ENCODE data around the gene USF1. TPM values are rescaled to one million over a fixed set of nuclear protein-coding genes. Genes with fewer than 3 reads are reported as not detected.
A peak's percentile ranks its signal among the peaks of the same experiment; 100 is the strongest.

The USF1 gene
- total and polyA plus RNA-seq, 10 donors, result 113 to 339 (median 127) TPM

DNA sequence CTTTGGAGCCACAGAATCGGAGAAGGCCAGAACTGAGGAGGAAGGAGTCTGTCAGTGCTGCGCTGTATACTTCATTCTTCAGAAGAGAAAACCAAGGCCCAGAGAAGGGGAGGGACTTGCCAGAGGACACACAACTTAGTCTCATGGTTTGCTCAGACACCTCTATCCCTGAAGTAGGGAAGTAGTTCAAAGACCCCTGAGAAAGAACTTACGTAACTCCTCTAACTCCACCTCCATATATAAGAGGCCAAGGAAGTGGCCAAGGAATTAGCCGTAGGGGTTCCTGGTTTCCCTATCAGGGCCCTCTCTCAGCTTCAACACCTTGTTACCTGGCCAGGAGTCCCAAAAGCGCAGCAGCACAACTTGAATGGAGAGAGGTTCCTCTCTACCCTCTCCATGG is 44.2 kb upstream of the USF1 start:
- Histone ChIP-seq H3K9me3 (no peaks in the 10 kb centered on the region), H3K27me3 (replicated peaks in 1 of 7) (no peaks in the 10 kb centered on the region), H3K27ac (no peak overlapping the region), H3K4me3 (no peak overlapping the region), H3K4me1 (peaks cover 0 to 6% (median 0%) of the 10 kb centered on the region in 6 donors), H3K36me3 (no peaks in the 10 kb centered on the region)
- DNase-seq, result no peak
- intact Hi-C loops (cut with DNase I; ENCODE audit: low total_unique reads), result loop anchor here (10.0 kb wide), 1 partner anchor 45 kb away; the partner anchor contains the start of gene USF1
- TF ChIP-seq POLR2AphosphoS5 (IDR thresholded peaks at IDR 0.05), result no peak
- TF ChIP-seq POLR2A (IDR thresholded peaks at IDR 0.05), result no peak
- TF ChIP-seq, protein P1, sequence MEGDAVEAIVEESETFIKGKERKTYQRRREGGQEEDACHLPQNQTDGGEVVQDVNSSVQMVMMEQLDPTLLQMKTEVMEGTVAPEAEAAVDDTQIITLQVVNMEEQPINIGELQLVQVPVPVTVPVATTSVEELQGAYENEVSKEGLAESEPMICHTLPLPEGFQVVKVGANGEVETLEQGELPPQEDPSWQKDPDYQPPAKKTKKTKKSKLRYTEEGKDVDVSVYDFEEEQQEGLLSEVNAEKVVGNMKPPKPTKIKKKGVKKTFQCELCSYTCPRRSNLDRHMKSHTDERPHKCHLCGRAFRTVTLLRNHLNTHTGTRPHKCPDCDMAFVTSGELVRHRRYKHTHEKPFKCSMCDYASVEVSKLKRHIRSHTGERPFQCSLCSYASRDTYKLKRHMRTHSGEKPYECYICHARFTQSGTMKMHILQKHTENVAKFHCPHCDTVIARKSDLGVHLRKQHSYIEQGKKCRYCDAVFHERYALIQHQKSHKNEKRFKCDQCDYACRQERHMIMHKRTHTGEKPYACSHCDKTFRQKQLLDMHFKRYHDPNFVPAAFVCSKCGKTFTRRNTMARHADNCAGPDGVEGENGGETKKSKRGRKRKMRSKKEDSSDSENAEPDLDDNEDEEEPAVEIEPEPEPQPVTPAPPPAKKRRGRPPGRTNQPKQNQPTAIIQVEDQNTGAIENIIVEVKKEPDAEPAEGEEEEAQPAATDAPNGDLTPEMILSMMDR (IDR thresholded peaks at IDR 0.05 in 8 of 11, conservative IDR thresholded peaks at IDR 0.05 in 3 of 11), result no peak
- WGBS, 5 donors, result 79 to 93% (median 90%) methylated on average over 5 of the region's 5 CpGs

DNA sequence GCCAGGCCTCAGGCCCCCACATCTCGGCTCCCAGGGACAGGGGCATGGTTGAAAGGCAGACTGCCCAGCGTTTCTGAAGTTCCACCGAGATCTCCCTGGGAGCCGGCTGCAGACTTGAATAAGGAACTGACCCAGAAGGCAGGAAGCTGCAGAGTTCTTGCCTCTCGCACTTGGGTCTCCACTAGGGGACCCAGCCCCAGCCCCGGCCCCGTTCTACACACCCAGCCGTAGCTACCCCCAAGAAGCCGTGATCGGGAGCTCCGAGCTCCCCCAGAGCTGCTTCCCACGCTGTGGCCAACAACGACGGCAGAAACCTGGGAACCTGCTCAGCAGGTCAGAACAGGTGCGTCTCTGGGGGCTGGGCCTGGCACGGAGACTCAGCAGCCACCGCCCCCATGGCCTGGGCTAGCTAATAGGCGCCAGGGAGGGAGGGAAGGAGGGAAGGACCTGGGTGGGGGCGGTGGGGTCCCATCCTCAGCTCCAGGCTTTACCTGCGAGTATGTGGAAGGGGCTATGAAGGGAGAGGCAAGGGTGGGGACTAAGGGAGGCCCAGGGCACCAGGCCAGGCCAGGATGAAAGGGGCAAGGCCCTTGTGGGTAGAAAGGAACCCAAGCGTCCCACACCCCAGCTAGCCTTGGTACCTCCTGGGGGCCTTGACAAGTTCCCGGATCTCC is 43.6 kb upstream of the USF1 start, which contains the start of gene NECTIN4:
NECTIN4 (minus strand) TSS at position 308 of the 674 bp plus-strand sequence; CDS start at position 46, 262 bp downstream.
- 75 to 86% (median 77%) methylated on average over 10 to 22 of the region's 22 CpGs for WGBS, 5 donors
- peak; percentile 54 for DNase-seq
- Histone ChIP-seq H3K9me3 (no peaks in the 10 kb centered on the region), H3K4me3 (no peak within 1 kb of the TSS), H3K36me3 (no peaks in the 10 kb centered on the region), H3K27ac (no peak within 1 kb of the TSS), H3K27me3 (replicated peaks in 1 of 7) (no peaks in the 10 kb centered on the region), H3K4me1 (peaks cover 0 to 6% (median 0%) of the 10 kb centered on the region in 6 donors)
- TF ChIP-seq POLR2AphosphoS5 (IDR thresholded peaks at IDR 0.05) (no peak), POLR2A (IDR thresholded peaks at IDR 0.05) (no peak)
- TF ChIP-seq, protein P1 (IDR thresholded peaks at IDR 0.05 in 8 of 11, conservative IDR thresholded peaks at IDR 0.05 in 3 of 11), result no peak
- intact Hi-C loops (cut with DNase I; ENCODE audit: low total_unique reads), result no loop called here

DNA sequence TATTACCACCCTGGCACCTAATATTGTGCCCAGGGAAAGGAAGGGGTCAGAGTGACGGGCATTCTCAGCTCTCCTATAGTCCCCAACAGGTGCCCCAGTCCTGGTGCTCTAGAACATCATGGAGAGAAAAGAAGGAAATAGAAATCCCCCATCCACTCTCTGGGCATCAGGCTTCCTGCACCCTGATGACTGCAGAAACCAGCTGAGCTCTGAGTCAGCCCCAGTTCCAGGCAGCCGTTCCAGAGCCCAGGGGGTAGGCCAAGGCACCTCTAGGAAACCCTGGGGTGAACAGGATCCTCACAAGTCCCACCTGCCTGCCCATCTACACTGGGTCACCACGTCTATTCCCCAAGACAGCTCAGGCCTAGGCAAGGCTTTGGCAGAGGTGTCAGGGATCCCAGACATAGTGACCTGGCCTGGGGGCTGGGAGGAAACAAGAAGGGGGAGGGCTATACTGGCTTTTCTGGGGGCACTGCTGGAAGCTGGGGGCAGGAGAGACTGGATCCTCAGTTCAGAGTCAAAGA is 42.9 kb upstream of the USF1 start:
- no peaks in the 10 kb centered on the region for H3K27me3 ChIP-seq (replicated peaks in 1 of 7)
- H3K4me3 ChIP-seq, result no peak overlapping the region
- WGBS, 5 donors, result 79 to 97% (median 84%) methylated on average over 3 of the region's 3 CpGs
- DNase-seq, result no peak
- no peak overlapping the region for H3K27ac ChIP-seq
- H3K9me3 ChIP-seq, result no peaks in the 10 kb centered on the region
- H3K36me3 ChIP-seq, result no peaks in the 10 kb centered on the region
- no peak for TF ChIP-seq POLR2A (IDR thresholded peaks at IDR 0.05)
- TF ChIP-seq POLR2AphosphoS5 (IDR thresholded peaks at IDR 0.05), result no peak
- TF ChIP-seq, protein P1 (IDR thresholded peaks at IDR 0.05 in 8 of 11, conservative IDR thresholded peaks at IDR 0.05 in 3 of 11), result no peak
- peaks cover 0 to 10% (median 0%) of the 10 kb centered on the region in 6 donors for H3K4me1 ChIP-seq
- intact Hi-C loops (cut with DNase I; ENCODE audit: low total_unique reads), result no loop called here

DNA sequence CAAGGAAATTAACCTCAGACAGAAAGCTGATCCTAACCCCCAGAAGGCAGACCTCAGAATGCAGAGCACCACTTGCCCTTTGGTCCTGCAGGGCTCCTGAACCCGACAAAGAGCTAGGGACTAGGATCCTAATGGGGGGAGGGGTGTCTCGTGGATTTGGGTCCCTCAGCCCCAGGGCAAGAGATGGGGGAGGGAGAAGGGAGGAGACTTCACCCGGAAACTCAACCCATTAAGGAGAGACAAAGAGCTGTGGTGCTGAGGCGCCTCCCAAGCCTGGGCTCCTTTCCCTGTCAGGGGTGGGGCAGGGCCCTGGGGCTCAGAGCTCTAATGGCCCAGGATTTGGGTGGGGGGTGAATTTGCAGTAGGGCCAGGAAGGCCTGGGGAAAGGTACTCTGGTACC is 40.7 kb upstream of the USF1 start:
- H3K27me3 ChIP-seq (replicated peaks in 1 of 7), result no peaks in the 10 kb centered on the region
- peaks cover 0 to 21% (median 0%) of the 10 kb centered on the region in 6 donors for H3K4me1 ChIP-seq
- H3K4me3 ChIP-seq, result no peak overlapping the region
- no peak overlapping the region for H3K27ac ChIP-seq
- no peak for DNase-seq
- no peaks in the 10 kb centered on the region for H3K9me3 ChIP-seq
- intact Hi-C loops (cut with DNase I; ENCODE audit: low total_unique reads), result no loop called here
- TF ChIP-seq POLR2A (IDR thresholded peaks at IDR 0.05), result no peak
- no peak for TF ChIP-seq POLR2AphosphoS5 (IDR thresholded peaks at IDR 0.05)
- TF ChIP-seq, protein P1 (IDR thresholded peaks at IDR 0.05 in 8 of 11, conservative IDR thresholded peaks at IDR 0.05 in 3 of 11), result no peak
- 73 to 88% (median 78%) methylated on average over 4 of the region's 4 CpGs for WGBS, 5 donors
- H3K36me3 ChIP-seq, result no peaks in the 10 kb centered on the region

Measured in spleen (tissue), 11 donors.